ENCODE data around the gene OGA. TPM values are rescaled to one million over a fixed set of nuclear protein-coding genes. Genes with fewer than 3 reads are reported as not detected.

OGA gene
- total RNA-seq (2022; extraction: Qiagen RNA extraction; ENCODE audit: low read depth): 65.6 to 77.3 TPM (median 66.6 TPM) in 5 replicates

DNA sequence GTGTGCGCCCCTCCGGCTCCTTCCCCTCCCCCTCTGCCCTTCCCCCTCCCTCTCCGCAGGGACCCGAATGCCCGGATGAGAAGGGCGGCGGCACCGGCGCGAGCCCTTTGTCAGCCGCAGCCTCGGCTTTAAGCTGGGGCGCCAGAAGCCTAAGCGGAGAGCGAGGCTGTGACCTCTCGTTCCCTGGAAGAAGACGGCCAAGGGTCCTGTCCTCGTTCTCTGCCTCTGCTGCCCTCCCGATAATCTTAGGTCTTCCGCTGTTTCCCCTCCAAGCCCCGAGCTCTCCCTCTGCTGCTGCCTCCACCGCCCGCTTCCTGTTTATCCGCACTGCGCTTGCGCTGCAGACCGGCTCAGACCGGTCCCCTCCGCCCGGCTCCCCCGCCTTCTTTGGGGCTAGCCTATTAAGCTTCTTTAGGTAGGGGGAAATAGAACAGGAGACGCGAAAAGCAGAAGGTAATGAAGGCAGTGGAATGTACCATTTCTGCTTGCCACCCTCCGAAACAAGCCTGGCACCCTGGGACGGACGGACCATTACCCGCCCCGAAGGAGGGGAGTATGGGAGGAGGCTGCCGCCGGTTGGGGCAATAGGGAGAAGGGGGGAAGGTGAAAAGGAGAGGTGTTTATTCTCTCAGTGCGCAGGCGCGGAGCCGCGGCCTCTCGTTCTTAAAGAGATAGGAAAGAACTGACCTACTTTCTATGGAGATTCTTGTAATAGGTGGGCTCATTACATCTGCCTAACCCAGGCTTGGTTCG is at the start of gene OGA:
Gene OGA (minus strand): TSS at position 326 of the 753 bp plus-strand sequence. CDS start 422 bp downstream, outside the sequence.

DNA sequence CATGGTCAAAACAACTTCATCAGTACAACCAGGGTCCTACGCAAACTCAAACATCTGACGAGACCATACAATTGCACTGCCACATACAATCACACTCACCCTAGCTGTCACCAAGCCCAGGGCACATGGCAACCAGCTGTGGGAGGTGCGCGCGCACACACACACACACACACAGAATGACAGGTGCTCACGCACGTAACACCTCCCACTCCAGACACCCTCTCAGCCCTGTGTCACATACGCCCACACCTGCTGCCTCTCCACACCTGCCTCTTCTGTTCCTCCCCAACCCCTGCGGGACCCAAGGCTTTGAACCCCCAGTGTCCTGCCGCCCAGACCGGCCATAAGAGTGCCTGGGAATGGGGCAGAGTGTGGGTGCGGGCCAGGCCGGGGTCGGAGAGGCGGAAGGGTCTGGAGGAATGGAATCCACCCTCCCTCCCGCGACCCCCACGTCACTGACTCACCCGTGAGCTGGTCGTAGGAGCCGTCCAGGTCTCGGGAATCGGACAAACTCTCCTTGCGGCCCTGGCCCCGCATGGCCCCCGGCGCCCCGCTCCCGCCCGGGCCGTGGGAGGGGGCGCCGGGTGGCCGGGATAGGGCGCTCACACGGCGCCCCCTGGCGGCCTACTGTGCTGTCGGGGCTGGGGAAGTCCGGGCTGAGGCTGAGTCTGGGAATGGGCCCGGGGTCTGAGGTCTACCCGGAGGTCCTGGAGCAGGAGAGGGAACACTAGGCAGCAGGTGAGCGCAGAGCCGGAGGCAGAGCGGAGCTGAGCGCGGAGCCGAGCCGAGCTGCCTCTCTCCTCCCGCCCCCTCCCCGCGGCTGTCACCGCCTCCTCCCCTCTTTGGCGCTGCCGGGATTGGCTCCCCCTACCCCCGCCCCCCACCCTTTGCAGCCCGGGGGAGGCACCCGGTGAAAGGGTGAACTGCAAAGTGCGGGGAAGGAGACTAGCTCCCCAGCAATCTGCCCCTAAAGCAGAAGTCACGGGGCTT is 25.1 kb upstream of the OGA start, which contains the start of gene KCNIP2:
Gene KCNIP2 (minus strand): TSS at position 769 of the 990 bp plus-strand sequence. CDS start 232 bp downstream, at position 537.

DNA sequence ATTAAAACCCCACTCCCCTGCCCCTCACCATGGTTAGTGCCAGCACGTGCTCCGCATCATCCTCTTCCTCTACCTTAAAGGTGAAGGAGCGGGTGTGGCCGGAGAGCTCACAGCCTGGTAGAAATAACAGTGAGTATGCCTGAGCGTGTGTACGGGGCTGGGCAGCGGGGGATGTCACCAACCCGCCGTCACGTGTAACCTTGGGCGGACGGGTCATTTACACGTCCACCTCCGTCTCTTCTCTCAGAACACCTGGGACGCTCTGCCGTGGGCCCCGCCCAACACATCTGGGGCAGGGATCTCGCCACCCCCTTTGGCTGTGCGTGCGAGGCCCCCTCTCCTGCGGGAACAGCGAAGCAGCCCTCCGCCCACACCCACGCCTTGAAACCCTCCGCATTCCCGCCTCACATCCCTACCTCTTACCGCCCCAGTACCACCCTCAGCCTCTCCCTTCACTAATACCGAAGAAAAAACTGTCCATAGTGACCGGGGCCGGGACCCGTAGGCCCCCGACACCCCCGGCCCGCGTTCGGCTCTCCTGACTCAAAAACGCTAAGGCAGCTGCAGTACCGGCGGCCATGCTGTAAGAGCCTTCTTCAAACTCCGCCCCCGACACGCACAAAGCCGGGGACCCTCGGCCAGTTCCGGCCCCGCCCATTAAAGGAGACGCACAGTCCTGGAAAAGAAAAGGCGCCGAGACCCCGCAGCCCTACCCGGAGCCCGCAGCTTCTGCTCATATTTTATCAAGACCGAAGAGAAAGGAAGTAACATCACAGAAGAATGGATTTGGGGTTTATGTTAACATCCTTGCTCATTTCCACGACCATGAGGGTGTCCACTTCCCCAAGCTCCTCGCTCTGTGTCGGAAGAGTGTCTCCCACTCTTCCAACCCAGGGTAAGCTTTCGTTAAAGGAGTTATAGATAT is 35.2 kb downstream of the OGA start, which contains the start of gene NPM3:
Gene NPM3 (minus strand): TSS at position 636 of the 925 bp plus-strand sequence. CDS start 56 bp downstream, at position 580.

GRCh38 chr10:101775273-101776160 is 42.7 kb downstream of the OGA start, which contains the start of gene FGF8:
FGF8 (minus strand) TSS chr10:101776114; CDS start chr10:101775900, 214 bp downstream.

Other genes with a start within 250 kb of the OGA start
- gene POLL, start 230.2 kb downstream of the OGA start, total RNA-seq (2022; extraction: Qiagen RNA extraction; ENCODE audit: low read depth): 13.4 to 16.4 TPM (median 15.0 TPM) in 5 replicates
- 31.8 to 46.4 TPM (median 33.8 TPM) in 5 replicates for gene DPCD, start 230.1 kb downstream of the OGA start, total RNA-seq (2022; extraction: Qiagen RNA extraction; ENCODE audit: low read depth)
- gene FBXW4, start 123.3 kb downstream of the OGA start, total RNA-seq (2022; extraction: Qiagen RNA extraction; ENCODE audit: low read depth): 19.8 to 25.7 TPM (median 20.7 TPM) in 5 replicates
- gene FGF8, start 42.3 kb downstream of the OGA start, total RNA-seq (2022; extraction: Qiagen RNA extraction; ENCODE audit: low read depth): 0.08 TPM in 1 of 5 replicates, not detected in the others
- gene NPM3, start 35.0 kb downstream of the OGA start, total RNA-seq (2022; extraction: Qiagen RNA extraction; ENCODE audit: low read depth): 107 to 126 TPM (median 118 TPM) in 5 replicates
- 0.69 to 1.2 TPM (median 0.89 TPM) in 5 replicates for gene KCNIP2, start 25.4 kb upstream of the OGA start, total RNA-seq (2022; extraction: Qiagen RNA extraction; ENCODE audit: low read depth)
- gene ARMH3, start 237.7 kb upstream of the OGA start, total RNA-seq (2022; extraction: Qiagen RNA extraction; ENCODE audit: low read depth): 11.9 to 12.7 TPM (median 12.6 TPM) in 5 replicates
- 28.9 to 36.0 TPM (median 34.4 TPM) in 5 replicates for gene HPS6, start 246.9 kb upstream of the OGA start, total RNA-seq (2022; extraction: Qiagen RNA extraction; ENCODE audit: low read depth)

Measured in A549 treated with DMSO at 1 μM for 4 hours (cell line).